ENCODE measurements around the gene SLC6A17. TPM values are rescaled to one million over a fixed set of nuclear protein-coding genes. Genes with fewer than 3 reads are reported as not detected.
A peak's percentile ranks its signal among the peaks of the same experiment; 100 is the strongest.

Gene SLC6A17
- total and polyA plus RNA-seq, 12 donors, result 0.06 to 0.45 (median 0.16) TPM; not detected in 4

- intact Hi-C loops (cut with DNase I), result loop anchor here in 6 of 10 donors (2.0 to 5.0 kb wide), 3 partner anchors 55 to 76 kb away; partner anchors contain the start of gene STRIP1 (in 1 of the 6)
- DNase-seq, result no peak
- H3K27me3 ChIP-seq, result peaks cover 0 to 22% (median 0%) of the 10 kb centered on the region in 7 donors
- ATAC-seq, result peak in 3 of 8 donors; percentile 9 to 41 (median 17)
- no peak for TF ChIP-seq CTCF (IDR thresholded peaks at IDR 0.05)
- no peaks in the 10 kb centered on the region for H3K9me3 ChIP-seq
- no peak overlapping the region for H3K27ac ChIP-seq
- H3K4me1 ChIP-seq, result peaks cover 0 to 4% (median 0%) of the 10 kb centered on the region in 9 donors
- H3K4me3 ChIP-seq, result no peak overlapping the region
- 60 to 68% methylated on average over 7 of the region's 7 CpGs for WGBS, 2 donors
- no peaks in the 10 kb centered on the region for H3K36me3 ChIP-seq
Observed at GRCh38 chr1:110107867-110108469, 42.3 kb upstream of the SLC6A17 start.

DNA sequence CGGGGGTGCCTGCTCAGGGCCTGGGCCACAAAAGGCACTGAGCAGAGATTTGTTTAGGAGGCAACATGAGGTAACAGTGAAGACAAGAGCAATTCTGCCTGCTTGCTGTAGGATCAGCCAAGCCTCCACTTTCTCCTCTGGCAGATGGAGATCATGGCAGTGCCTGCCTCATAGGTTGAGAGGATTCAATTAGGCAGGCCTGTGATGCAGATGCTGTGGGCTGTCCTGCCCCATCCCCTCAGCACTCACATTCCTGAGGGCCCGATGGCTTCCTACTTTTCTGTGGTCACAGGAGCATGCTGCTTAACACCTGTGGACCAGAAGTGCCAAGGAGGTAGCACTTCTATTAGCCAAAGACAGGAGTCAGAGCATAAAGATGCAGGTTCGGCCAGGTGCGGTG, 39.2 kb upstream of the SLC6A17 start:
- DNase-seq, result no peak
- peaks cover 0 to 39% (median 9%) of the 10 kb centered on the region in 7 donors for H3K27me3 ChIP-seq
- WGBS, 2 donors, result 89 to 92% methylated on average over 4 of the region's 4 CpGs

GRCh38 chr1:110112143-110112542, 38.2 kb upstream of the SLC6A17 start, which contains the start of gene UBL4B:
Gene UBL4B (plus strand): TSS chr1:110112443. CDS start chr1:110112535, 92 bp downstream.
- ATAC-seq, result no peak
- intact Hi-C loops (cut with DNase I), result loop anchor here in 1 of 10 donors (5.0 kb wide), 1 partner anchor 60 kb away; no protein-coding TSS in a partner anchor
- H3K27ac ChIP-seq, result no peak within 1 kb of the TSS
- WGBS, 2 donors, result 75 to 85% methylated on average over 5 of the region's 5 CpGs
- DNase-seq, result no peak
- no peaks in the 10 kb centered on the region for H3K4me1 ChIP-seq
- H3K9me3 ChIP-seq, result no peaks in the 10 kb centered on the region
- no peak for TF ChIP-seq CTCF (IDR thresholded peaks at IDR 0.05)
- H3K4me3 ChIP-seq, result no peak within 1 kb of the TSS
- H3K27me3 ChIP-seq, result peaks cover 0 to 42% (median 15%) of the 10 kb centered on the region in 7 donors
- H3K36me3 ChIP-seq, result no peaks in the 10 kb centered on the region

More for the DNA sequence above, 39.2 kb upstream of the SLC6A17 start:
- H3K36me3 ChIP-seq, result no peaks in the 10 kb centered on the region
- no peak overlapping the region for H3K4me3 ChIP-seq
- H3K4me1 ChIP-seq, result peaks cover 0 to 3% (median 0%) of the 10 kb centered on the region in 9 donors
- no peak for ATAC-seq
- TF ChIP-seq CTCF (IDR thresholded peaks at IDR 0.05), result no peak
- H3K27ac ChIP-seq, result no peak overlapping the region
- intact Hi-C loops (cut with DNase I), result loop anchor here in 1 of 10 donors (5.0 kb wide), 1 partner anchor 59 kb away; no protein-coding TSS in a partner anchor
- no peaks in the 10 kb centered on the region for H3K9me3 ChIP-seq

- no peak for ATAC-seq
- DNase-seq, result no peak
- H3K36me3 ChIP-seq, result no peaks in the 10 kb centered on the region
- no peak overlapping the region for H3K4me3 ChIP-seq
- TF ChIP-seq CTCF (IDR thresholded peaks at IDR 0.05), result no peak
- peaks cover 0 to 42% (median 15%) of the 10 kb centered on the region in 7 donors for H3K27me3 ChIP-seq
- H3K27ac ChIP-seq, result no peak overlapping the region
- 75 to 79% methylated on average over 9 of the region's 9 CpGs for WGBS, 2 donors
- no peaks in the 10 kb centered on the region for H3K4me1 ChIP-seq
- intact Hi-C loops (cut with DNase I), result loop anchor here in 1 of 10 donors (5.0 kb wide), 1 partner anchor 60 kb away; no protein-coding TSS in a partner anchor
- no peaks in the 10 kb centered on the region for H3K9me3 ChIP-seq
Observed at GRCh38 chr1:110112656-110113055, 37.6 kb upstream of the SLC6A17 start.

Data from heart right ventricle (tissue), 16 donors.